Nephron (organoid): ENCODE results near the gene PTPRG.

Source experiments
- H3K27ac Mint-ChIP-seq, 3 experiments: 2 replicates each; pipeline ENCODE4 v1.8.0; 2020; ENCODE audit warnings: mixed read lengths in 3 of 3, mild to moderate bottlenecking in 2 of 3, moderate library complexity in 1 of 3
- H3K27me3 Mint-ChIP-seq: 2 replicates; pipeline ENCODE4 v1.8.0; 2021; ENCODE audit warnings: low read depth, mild to moderate bottlenecking, moderate library complexity, mixed read lengths
- H3K36me3 Mint-ChIP-seq: 2 replicates; pipeline ENCODE4 v1.8.0; 2020; ENCODE audit warnings: low read depth, mixed read lengths
- H3K4me1 Mint-ChIP-seq: 2 replicates; pipeline ENCODE4 v1.8.0; 2020; ENCODE audit warnings: mixed read lengths
- H3K4me3 Mint-ChIP-seq, 3 experiments: 2 replicates each; pipeline ENCODE4 v1.8.0; 2020; ENCODE audit warnings: mild to moderate bottlenecking in 3 of 3, mixed read lengths in 3 of 3, moderate library complexity in 2 of 3
- H3K9me3 Mint-ChIP-seq: 2 replicates; pipeline ENCODE4 v1.8.0; 2020; ENCODE audit warnings: mixed read lengths
- CTCF ChIP-seq, 3 experiments: fragments of 200-600 bp; sonication (generic); IDR thresholded peaks; one replicate each; pipeline ENCODE4 v1.5.0; 2021; ENCODE audit warnings: antibody characterized with exemption in 3 of 3; ENCODE audit not compliant: unreplicated experiment in 3 of 3

The PTPRG gene

DNA sequence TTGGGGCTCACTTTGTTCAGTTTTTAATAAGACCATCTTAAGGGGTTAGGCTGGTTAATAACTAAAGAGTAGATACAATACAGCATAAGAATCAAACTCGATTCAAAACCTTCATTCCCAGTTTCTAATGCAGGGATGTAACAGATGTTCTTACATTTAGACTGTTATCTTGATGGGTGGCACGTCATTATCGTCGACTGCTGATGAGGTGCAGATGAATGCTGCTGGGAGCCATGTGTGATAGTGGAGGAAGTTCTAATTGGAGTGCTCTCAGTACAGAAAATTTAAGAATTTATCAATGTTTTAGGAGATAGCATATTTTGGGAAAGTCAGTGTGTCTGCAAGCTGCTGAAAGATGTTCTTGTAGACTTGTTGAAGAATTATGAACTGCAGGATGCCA lies 331.5 kb downstream of the PTPRG start:
- no peak overlapping the region for H3K4me3 Mint-ChIP-seq
- no peak overlapping the region for H3K27ac Mint-ChIP-seq
- no peak for TF ChIP-seq CTCF (IDR thresholded peaks at IDR 0.05; ENCODE audit: unreplicated experiment in 3 of 3)
- no peaks in the 10 kb centered on the region for H3K36me3 Mint-ChIP-seq
- no peaks in the 10 kb centered on the region for H3K9me3 Mint-ChIP-seq
- peaks cover 51% of the 10 kb centered on the region for H3K4me1 Mint-ChIP-seq
- no peaks in the 10 kb centered on the region for H3K27me3 Mint-ChIP-seq

GRCh38 chr3:61893840-61894566 lies 332.6 kb downstream of the PTPRG start:
- no peaks in the 10 kb centered on the region for H3K27me3 Mint-ChIP-seq
- TF ChIP-seq CTCF (IDR thresholded peaks at IDR 0.05; ENCODE audit: unreplicated experiment in 3 of 3): no peak
- peaks cover 47% of the 10 kb centered on the region for H3K4me1 Mint-ChIP-seq
- peak overlapping the region in 1 of 3 experiments; percentile 75 for H3K27ac Mint-ChIP-seq
- H3K36me3 Mint-ChIP-seq: no peaks in the 10 kb centered on the region
- no peak overlapping the region for H3K4me3 Mint-ChIP-seq
- H3K9me3 Mint-ChIP-seq: no peaks in the 10 kb centered on the region

- no peak for TF ChIP-seq CTCF (IDR thresholded peaks at IDR 0.05; ENCODE audit: unreplicated experiment in 3 of 3)
- Mint-ChIP-seq H3K27me3 (no peaks in the 10 kb centered on the region), H3K9me3 (no peaks in the 10 kb centered on the region), H3K36me3 (no peaks in the 10 kb centered on the region), H3K4me1 (peaks cover 43% of the 10 kb centered on the region), H3K27ac (peak overlapping the region in 1 of 3 experiments; percentile 75), H3K4me3 (no peak overlapping the region)
Measured at GRCh38 chr3:61894988-61895935, 333.9 kb downstream of the PTPRG start.

DNA sequence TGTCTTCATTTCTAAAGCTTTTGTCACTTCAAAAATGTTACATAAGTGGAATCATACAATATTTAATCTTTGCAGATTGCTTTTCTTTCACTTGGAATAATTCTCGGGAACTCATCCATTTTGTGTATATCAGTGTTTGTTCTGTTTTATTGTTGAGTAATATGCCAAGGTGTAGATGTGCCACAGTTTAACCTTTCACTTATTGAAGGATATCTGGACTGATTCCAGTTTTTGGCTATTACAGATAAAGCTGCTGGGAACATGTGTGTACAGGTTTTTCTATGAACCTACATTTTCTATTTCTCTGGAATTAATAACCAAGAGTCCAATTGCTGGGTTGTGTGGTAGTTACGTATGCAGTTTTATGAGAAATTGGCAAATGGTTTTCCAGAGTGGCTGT lies 334.9 kb downstream of the PTPRG start:
- H3K4me3 Mint-ChIP-seq: no peak overlapping the region
- peak overlapping the region in 1 of 3 experiments; percentile 66 for H3K27ac Mint-ChIP-seq
- H3K36me3 Mint-ChIP-seq: no peaks in the 10 kb centered on the region
- no peaks in the 10 kb centered on the region for H3K9me3 Mint-ChIP-seq
- no peaks in the 10 kb centered on the region for H3K27me3 Mint-ChIP-seq
- TF ChIP-seq CTCF (IDR thresholded peaks at IDR 0.05; ENCODE audit: unreplicated experiment in 3 of 3): no peak
- peaks cover 38% of the 10 kb centered on the region for H3K4me1 Mint-ChIP-seq

DNA sequence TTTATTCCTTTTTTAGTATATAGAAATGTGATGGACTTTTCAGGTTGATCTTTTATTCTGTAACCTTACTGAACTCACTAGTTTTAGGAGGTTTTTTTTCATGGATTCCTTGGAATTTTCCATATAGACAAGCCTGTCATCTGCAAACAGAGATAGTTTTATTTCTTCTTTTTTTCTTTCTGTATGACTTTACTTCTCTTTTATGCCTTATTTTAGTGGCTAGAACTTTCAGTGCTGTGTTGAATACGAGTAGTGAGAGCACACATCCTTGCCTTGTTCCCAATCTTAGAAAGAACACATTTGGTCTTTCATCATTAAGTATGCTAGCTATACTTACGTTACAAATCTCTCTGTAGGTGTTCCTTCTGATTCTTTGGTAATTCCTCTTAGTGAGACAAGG lies 336.5 kb downstream of the PTPRG start:
- H3K36me3 Mint-ChIP-seq: no peaks in the 10 kb centered on the region
- H3K27ac Mint-ChIP-seq: no peak overlapping the region
- H3K4me3 Mint-ChIP-seq: no peak overlapping the region
- TF ChIP-seq CTCF (IDR thresholded peaks at IDR 0.05; ENCODE audit: unreplicated experiment in 3 of 3): no peak
- H3K27me3 Mint-ChIP-seq: no peaks in the 10 kb centered on the region
- H3K9me3 Mint-ChIP-seq: no peaks in the 10 kb centered on the region
- peaks cover 35% of the 10 kb centered on the region for H3K4me1 Mint-ChIP-seq
